GM12873 (cell line): ENCODE results near the gene RANBP1.

ENCODE experiments used
- CTCF ChIP-seq: IDR thresholded peaks from 2 replicates; pipeline ENCODE4 v1.5.1; 2012; ENCODE audit warnings: low read depth, mild to moderate bottlenecking, moderate library complexity, low read length, control low read depth; ENCODE audit not compliant: insufficient read depth; ENCODE audit errors: missing control alignments

Gene RANBP1

GRCh38 chr22:20089977-20090729 is 25.8 kb upstream of the RANBP1 start:
- TF ChIP-seq CTCF: no peak

- no peak for TF ChIP-seq CTCF
Observed at GRCh38 chr22:20090730-20091240, 25.1 kb upstream of the RANBP1 start.

- TF ChIP-seq CTCF: no peak
Observed at GRCh38 chr22:20091690-20092476, 24.0 kb upstream of the RANBP1 start.

- TF ChIP-seq CTCF: no peak
Observed at GRCh38 chr22:20092477-20092854, 23.4 kb upstream of the RANBP1 start.

- TF ChIP-seq CTCF: no peak
Observed at GRCh38 chr22:20093418-20094196, 22.3 kb upstream of the RANBP1 start.

GRCh38 chr22:20094197-20094807 is 21.6 kb upstream of the RANBP1 start:
- no peak for TF ChIP-seq CTCF
